Stomach (tissue), 9 donors: ENCODE data around the gene RICTOR. TPM values are rescaled to one million over a fixed set of nuclear protein-coding genes. Genes with fewer than 3 reads are reported as not detected.
A peak's percentile ranks its signal among the peaks of the same experiment; 100 is the strongest.
"Not testable (repeated sequence)": the region's sequence is repeated elsewhere in the genome, so short reads cannot be mapped to it uniquely, and the experiment has no call there.

ENCODE experiments used
- DNase-seq, 2 donors: peaks; one replicate each; pipeline versions ENCODE4 v3.0.0 to v3.0.0-alpha.2; 2013 to 2019
- H3K27ac ChIP-seq, 5 donors: fragments of 200-600 bp in 4 of 5; sonication (generic) in 4 of 5; one replicate each; pipeline ENCODE4 v1.5.1; 2013 to 2019; ENCODE audit warnings: mild to moderate bottlenecking in 1 of 5, moderate library complexity in 1 of 5
- H3K27me3 ChIP-seq, 3 donors: fragments of 200-600 bp; sonication (generic); one replicate each; pipeline ENCODE4 v1.5.1; 2017 to 2019; ENCODE audit warnings: mixed run types in 1 of 3
- H3K36me3 ChIP-seq, 4 donors: fragments of 200-600 bp; sonication (generic); 1 replicate in 3 of 4; 2 replicates in 1 of 4; pipeline ENCODE4 v1.5.1; 2016 to 2019
- H3K4me1 ChIP-seq, 4 donors: fragments of 200-600 bp; sonication (generic); one replicate each; pipeline ENCODE4 v1.5.1; 2016 to 2019
- H3K4me3 ChIP-seq, 4 donors: fragments of 200-600 bp; sonication (generic) in 3 of 4; one replicate each; pipeline ENCODE4 v1.5.1; 2016 to 2019; ENCODE audit warnings: mild to moderate bottlenecking in 1 of 4
- H3K9me3 ChIP-seq, 4 donors: fragments of 200-600 bp; sonication (generic); one replicate each; pipeline ENCODE4 v1.5.1; 2016 to 2019
- CTCF ChIP-seq, 7 experiments: fragments of 450-650 bp in 4 of 7; fragments of 200-600 bp in 3 of 7; sonication (generic) in 3 of 7; IDR thresholded peaks; one replicate each; pipeline ENCODE4 v1.5.1; 2016 to 2019; ENCODE audit warnings: antibody characterized with exemption in 7 of 7, control low read depth in 2 of 7, mild to moderate bottlenecking in 1 of 7
- EP300 ChIP-seq: sonication (generic); formaldehyde crosslinking; IDR thresholded peaks from one replicate; pipeline ENCODE4 v1.6.1; 2017; ENCODE audit warnings: antibody characterized with exemption
- POLR2A ChIP-seq, 4 donors: fragments of 450-650 bp; IDR thresholded peaks; one replicate each; pipeline ENCODE4 v1.6.1; 2016; ENCODE audit warnings: antibody characterized with exemption in 4 of 4, control low read depth in 2 of 4, mild to moderate bottlenecking in 1 of 4, moderate library complexity in 1 of 4
- POLR2AphosphoS5 ChIP-seq, 3 donors: sonication (generic); formaldehyde crosslinking; IDR thresholded peaks; one replicate each; pipeline ENCODE4 v1.6.1; 2016; ENCODE audit warnings: antibody characterized with exemption in 3 of 3
- WGBS, 5 donors: extraction: QIAGEN DNeasy Blood & Tissue Kit in 3 of 5; methylation state at CpG; one replicate each; pipeline versions ENCODE4 v1.1.5 to v1.1.7; 2013 to 2018; 5-methylcytosine and 5-hydroxymethylcytosine counted together
- intact Hi-C: fragments of 100-400 bp; cut with DNase I; formaldehyde crosslinking; loops from one replicate; pipeline ENCODE4 v1.15.1; 2023; ENCODE audit warnings: low total_unique reads
- polyA plus RNA-seq, 3 donors: library from polyadenylated mRNA; stranded (reverse); fragments of 200-250 nt; gene quantifications; one replicate each; pipeline ENCODE4 v1.2.3, GENCODE V29; 2013
- total RNA-seq, 5 donors: library from RNA; depleted of rRNA; stranded (reverse); fragments of >200 nt; gene quantifications; one replicate each; pipeline versions ENCODE4 v1.1.0 to v1.2.3, GENCODE V29; 2014 to 2016
- donor health status: healthy with polysubstance abuse.
- donor health status: Bipolar disorder and iron deficiency.
- donor health status: healthy.

Gene RICTOR
- total and polyA plus RNA-seq, 8 donors = 2.3 to 125 (median 23.8) TPM

- Histone ChIP-seq H3K36me3 (peaks cover 8 to 31% (median 28%) of the 10 kb centered on the region in 4 donors), H3K4me3 (no peak overlapping the region), H3K27ac (peak overlapping the region in 2 of 5 donors; percentile 65 to 81), H3K27me3 (no peaks in the 10 kb centered on the region), H3K4me1 (peaks cover 0 to 31% (median 22%) of the 10 kb centered on the region in 4 donors), H3K9me3 (peaks cover 0 to 18% (median 11%) of the 10 kb centered on the region in 4 donors)
- no peak for TF ChIP-seq CTCF (IDR thresholded peaks at IDR 0.05)
- no peak for TF ChIP-seq POLR2AphosphoS5 (IDR thresholded peaks at IDR 0.05)
- no peak for TF ChIP-seq POLR2A (IDR thresholded peaks at IDR 0.05)
- TF ChIP-seq EP300 = no peak
- WGBS, 5 donors = 90 to 97% (median 92%) methylated on average over 2 of the region's 2 CpGs
- no peak for DNase-seq
- intact Hi-C loops = loop anchor here (10.0 kb wide), 1 partner anchor 51 kb away; no protein-coding TSS in a partner anchor
These were observed 60.3 kb downstream of the RICTOR start for GRCh38 chr5:39013938-39014337.

DNA sequence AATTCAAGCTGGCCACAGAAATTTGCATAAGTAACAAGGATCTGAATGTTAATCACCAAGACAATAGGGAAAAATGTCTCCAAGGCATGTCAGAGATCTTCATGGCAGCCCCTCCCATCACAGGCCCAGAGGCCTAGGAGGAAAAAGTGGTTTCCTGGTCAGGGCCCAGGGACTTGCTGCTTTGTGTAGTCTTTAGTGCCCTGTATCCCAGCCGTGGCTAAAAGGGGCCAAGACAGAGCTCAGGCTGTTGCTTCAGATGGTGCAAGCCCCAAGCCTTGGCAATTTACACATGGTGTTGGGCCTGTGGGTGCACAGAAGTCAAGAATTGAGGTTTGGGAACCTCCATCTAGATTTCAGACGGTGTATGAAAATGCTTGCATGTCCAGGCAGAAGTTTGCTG, 63.2 kb downstream of the RICTOR start:
- H3K9me3 ChIP-seq = peaks cover 0 to 18% (median 11%) of the 10 kb centered on the region in 4 donors
- peaks cover 0 to 21% (median 13%) of the 10 kb centered on the region in 4 donors for H3K4me1 ChIP-seq
- intact Hi-C loops = loop anchor here (10.0 kb wide), 1 partner anchor 54 kb away; no protein-coding TSS in a partner anchor
- not testable (repeated sequence) for DNase-seq, H3K4me3 ChIP-seq, H3K27ac ChIP-seq, H3K27me3 ChIP-seq
- WGBS, 5 donors = 92 to 100% (median 100%) methylated on average over 2 of the region's 2 CpGs
- H3K36me3 ChIP-seq = peaks cover 2 to 22% (median 17%) of the 10 kb centered on the region in 4 donors

DNA sequence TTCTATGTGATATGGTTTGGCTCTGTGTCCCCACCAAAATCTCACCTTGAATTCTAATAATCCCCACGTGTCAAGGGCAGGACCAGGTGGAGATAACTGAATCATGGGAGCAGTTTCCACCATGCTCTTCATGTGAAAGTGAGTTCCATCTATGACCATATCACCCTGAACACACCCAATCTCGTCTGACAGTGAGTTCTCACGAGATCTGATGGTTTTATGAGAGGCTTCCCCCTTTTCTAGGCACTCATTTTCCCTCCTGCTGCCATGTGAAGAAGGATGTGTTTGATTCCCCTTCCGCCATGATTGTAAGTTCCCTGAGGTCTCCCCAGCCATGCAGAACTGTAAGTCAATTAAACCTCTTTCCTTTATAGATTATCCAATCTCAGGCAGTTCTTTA, 64.2 kb downstream of the RICTOR start:
- TF ChIP-seq EP300 (no peak), POLR2A (IDR thresholded peaks at IDR 0.05) (no peak), POLR2AphosphoS5 (IDR thresholded peaks at IDR 0.05) (no peak), CTCF (IDR thresholded peaks at IDR 0.05) (no peak)
- intact Hi-C loops = loop anchor here (10.0 kb wide), 2 partner anchors 55 to 75 kb away; no protein-coding TSS in a partner anchor

GRCh38 chr5:39009280-39009679, 64.9 kb downstream of the RICTOR start:
- no peak overlapping the region for H3K27ac ChIP-seq
- H3K36me3 ChIP-seq = peaks cover 2 to 22% (median 17%) of the 10 kb centered on the region in 4 donors
- no peak overlapping the region for H3K4me3 ChIP-seq
- peaks cover 0 to 6% (median 2%) of the 10 kb centered on the region in 4 donors for H3K4me1 ChIP-seq
- intact Hi-C loops = loop anchor here (10.0 kb wide), 1 partner anchor 76 kb away; no protein-coding TSS in a partner anchor
- WGBS, 5 donors = 93 to 98% (median 98%) methylated on average over 1 of the region's 1 CpG
- H3K27me3 ChIP-seq = no peaks in the 10 kb centered on the region
- TF ChIP-seq CTCF (IDR thresholded peaks at IDR 0.05) (no peak), POLR2AphosphoS5 (IDR thresholded peaks at IDR 0.05) (no peak), POLR2A (IDR thresholded peaks at IDR 0.05) (no peak), EP300 (no peak)
- peaks cover 0 to 18% (median 11%) of the 10 kb centered on the region in 4 donors for H3K9me3 ChIP-seq
- no peak for DNase-seq

More for the DNA sequence above, 64.2 kb downstream of the RICTOR start:
- Histone ChIP-seq H3K27me3 (no peaks in the 10 kb centered on the region), H3K36me3 (peaks cover 2 to 22% (median 17%) of the 10 kb centered on the region in 4 donors), H3K4me3 (no peak overlapping the region), H3K4me1 (peaks cover 0 to 11% (median 4%) of the 10 kb centered on the region in 4 donors), H3K27ac (no peak overlapping the region), H3K9me3 (peaks cover 0 to 18% (median 11%) of the 10 kb centered on the region in 4 donors)
- 70 to 88% (median 82%) methylated on average over 4 of the region's 4 CpGs for WGBS, 5 donors
- no peak for DNase-seq

DNA sequence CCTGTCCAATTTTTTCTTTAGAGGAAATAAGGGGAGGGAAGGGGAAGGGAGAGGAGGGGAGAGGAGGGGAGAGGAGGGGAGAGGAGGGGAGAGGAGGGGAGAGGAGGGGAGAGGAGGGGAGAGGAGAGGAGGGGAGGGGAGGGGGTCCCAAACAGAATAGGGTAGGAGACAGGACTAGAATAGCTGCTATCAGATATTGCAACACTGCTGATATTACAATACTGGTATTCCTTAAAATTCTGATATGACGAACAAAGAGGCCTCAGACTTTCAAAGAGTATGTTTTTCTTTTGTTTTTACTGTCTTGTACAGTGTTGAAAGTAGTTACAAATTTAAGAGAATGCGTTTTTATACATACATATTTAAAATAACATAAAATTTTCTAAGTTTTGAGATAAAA, 67.5 kb downstream of the RICTOR start:
- no peak for DNase-seq
- intact Hi-C loops = loop anchor here (10.0 kb wide), 1 partner anchor 78 kb away; no protein-coding TSS in a partner anchor
- TF ChIP-seq POLR2AphosphoS5 (IDR thresholded peaks at IDR 0.05) = no peak
- no peak for TF ChIP-seq POLR2A (IDR thresholded peaks at IDR 0.05)
- no peak for TF ChIP-seq EP300
- no peak for TF ChIP-seq CTCF (IDR thresholded peaks at IDR 0.05)
- Histone ChIP-seq H3K27ac (no peak overlapping the region), H3K4me1 (peaks cover 0 to 10% (median 0%) of the 10 kb centered on the region in 4 donors), H3K27me3 (no peaks in the 10 kb centered on the region), H3K9me3 (peaks cover 0 to 10% (median 8%) of the 10 kb centered on the region in 4 donors), H3K4me3 (no peak overlapping the region), H3K36me3 (peaks cover 0 to 20% (median 12%) of the 10 kb centered on the region in 4 donors)
- 85 to 95% (median 88%) methylated on average over 2 of the region's 2 CpGs for WGBS, 5 donors
